HEK293 (cell line): ENCODE measurements around the gene SLC39A1.

Experiments
- TCF7L2 ChIP-seq: IDR thresholded peaks from 2 replicates; pipeline ENCODE4 v1.6.1; 2011; ENCODE audit warnings: low read depth, mild to moderate bottlenecking, inconsistent platforms, low read length, moderate library complexity, borderline replicate concordance
- ZNF211 ChIP-seq: fragments of 450-650 bp; formaldehyde crosslinking; IDR thresholded peaks from 2 replicates; pipeline ENCODE4 v1.5.1; 2016; ENCODE audit warnings: low read depth, missing biosample characterization, missing genetic modification characterization
- ZNF24 ChIP-seq: fragments of 450-650 bp; formaldehyde crosslinking; IDR thresholded peaks from 2 replicates; pipeline ENCODE4 v1.5.1; 2016; ENCODE audit warnings: missing biosample characterization, missing genetic modification characterization
- ZNF311 ChIP-seq: fragments of 450-650 bp; formaldehyde crosslinking; IDR thresholded peaks from 2 replicates; pipeline ENCODE4 v1.5.1; 2017; ENCODE audit warnings: missing biosample characterization, missing genetic modification characterization, borderline replicate concordance
- ZNF335 ChIP-seq: fragments of 450-650 bp; formaldehyde crosslinking; conservative IDR thresholded peaks from 2 replicates; pipeline ENCODE4 v1.5.1; 2016; ENCODE audit warnings: missing biosample characterization, missing genetic modification characterization
- ZNF366 ChIP-seq: fragments of 450-650 bp; formaldehyde crosslinking; conservative IDR thresholded peaks from 2 replicates; pipeline ENCODE4 v1.5.1; 2016; ENCODE audit warnings: missing biosample characterization, missing genetic modification characterization
- ZNF473 ChIP-seq: fragments of 450-650 bp; formaldehyde crosslinking; IDR thresholded peaks from 2 replicates; pipeline ENCODE4 v1.5.1; 2017; ENCODE audit warnings: missing biosample characterization, missing genetic modification characterization
- ZNF530 ChIP-seq: fragments of 450-650 bp; formaldehyde crosslinking; IDR thresholded peaks from 2 replicates; pipeline ENCODE4 v1.5.1; 2016; ENCODE audit warnings: low read depth, missing biosample characterization, missing genetic modification characterization
- ZSCAN23 ChIP-seq: fragments of 450-650 bp; formaldehyde crosslinking; IDR thresholded peaks from 2 replicates; pipeline ENCODE4 v1.5.1; 2016; ENCODE audit warnings: missing biosample characterization, missing genetic modification characterization
- TF ChIP-seq, protein P1 (sequence below): fragments of 450-650 bp; formaldehyde crosslinking; IDR thresholded peaks from 2 replicates; pipeline ENCODE4 v1.5.1; 2016; ENCODE audit warnings: missing biosample characterization, missing genetic modification characterization, low read depth
- TF ChIP-seq, protein P2 (sequence below): fragments of 450-650 bp; formaldehyde crosslinking; IDR thresholded peaks from 2 replicates; pipeline ENCODE4 v1.5.1; 2016; ENCODE audit warnings: missing biosample characterization, missing genetic modification characterization
- TF ChIP-seq, protein P3 (sequence below): fragments of 450-650 bp; formaldehyde crosslinking; IDR thresholded peaks from 2 replicates; pipeline ENCODE4 v1.5.1; 2016; ENCODE audit warnings: missing biosample characterization, missing genetic modification characterization
- TF ChIP-seq, protein P4 (sequence below): sonication (generic); formaldehyde crosslinking; IDR thresholded peaks from 2 replicates; pipeline ENCODE4 v1.8.1; 2022; ENCODE audit warnings: mild to moderate bottlenecking, moderate library complexity, missing genetic modification reagents
- TF ChIP-seq, protein P5 (sequence below): fragments of 450-650 bp; formaldehyde crosslinking; IDR thresholded peaks from 2 replicates; pipeline ENCODE4 v1.5.1; 2016; ENCODE audit warnings: missing biosample characterization, missing genetic modification characterization, low read depth

DNA sequence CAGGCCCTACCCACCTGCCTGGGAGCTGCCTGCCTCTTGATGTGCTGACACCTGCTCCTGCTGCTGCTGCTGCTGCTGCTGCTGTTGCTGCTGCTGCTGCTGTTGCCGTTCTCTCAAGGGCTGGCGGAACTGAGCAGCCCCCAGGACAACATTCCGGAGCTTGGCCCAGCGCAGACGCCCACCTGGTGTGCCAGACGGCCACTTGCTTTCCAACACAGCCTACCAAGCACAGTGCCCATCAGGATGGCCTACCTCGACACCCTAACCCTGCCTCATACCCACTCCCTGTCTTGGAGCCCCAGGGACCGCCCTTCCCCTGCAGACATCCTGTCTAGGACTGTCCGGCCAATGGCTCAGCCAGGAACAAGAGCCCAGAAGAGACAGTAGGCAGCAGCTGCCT, 28.6 kb downstream of the SLC39A1 start:
- TF ChIP-seq ZNF211: no peak
- no peak for TF ChIP-seq ZNF311 (tag by site-specific recombination)
- TF ChIP-seq ZNF473: no peak
- TF ChIP-seq ZNF366 (tag by site-specific recombination): no peak
- no peak for TF ChIP-seq ZNF335 (tag by site-specific recombination)
- TF ChIP-seq, protein P1, sequence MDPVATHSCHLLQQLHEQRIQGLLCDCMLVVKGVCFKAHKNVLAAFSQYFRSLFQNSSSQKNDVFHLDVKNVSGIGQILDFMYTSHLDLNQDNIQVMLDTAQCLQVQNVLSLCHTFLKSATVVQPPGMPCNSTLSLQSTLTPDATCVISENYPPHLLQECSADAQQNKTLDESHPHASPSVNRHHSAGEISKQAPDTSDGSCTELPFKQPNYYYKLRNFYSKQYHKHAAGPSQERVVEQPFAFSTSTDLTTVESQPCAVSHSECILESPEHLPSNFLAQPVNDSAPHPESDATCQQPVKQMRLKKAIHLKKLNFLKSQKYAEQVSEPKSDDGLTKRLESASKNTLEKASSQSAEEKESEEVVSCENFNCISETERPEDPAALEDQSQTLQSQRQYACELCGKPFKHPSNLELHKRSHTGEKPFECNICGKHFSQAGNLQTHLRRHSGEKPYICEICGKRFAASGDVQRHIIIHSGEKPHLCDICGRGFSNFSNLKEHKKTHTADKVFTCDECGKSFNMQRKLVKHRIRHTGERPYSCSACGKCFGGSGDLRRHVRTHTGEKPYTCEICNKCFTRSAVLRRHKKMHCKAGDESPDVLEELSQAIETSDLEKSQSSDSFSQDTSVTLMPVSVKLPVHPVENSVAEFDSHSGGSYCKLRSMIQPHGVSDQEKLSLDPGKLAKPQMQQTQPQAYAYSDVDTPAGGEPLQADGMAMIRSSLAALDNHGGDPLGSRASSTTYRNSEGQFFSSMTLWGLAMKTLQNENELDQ (tag by site-specific recombination): no peak
- no peak for TF ChIP-seq ZNF530 (tag by site-specific recombination)
- TF ChIP-seq, protein P2, sequence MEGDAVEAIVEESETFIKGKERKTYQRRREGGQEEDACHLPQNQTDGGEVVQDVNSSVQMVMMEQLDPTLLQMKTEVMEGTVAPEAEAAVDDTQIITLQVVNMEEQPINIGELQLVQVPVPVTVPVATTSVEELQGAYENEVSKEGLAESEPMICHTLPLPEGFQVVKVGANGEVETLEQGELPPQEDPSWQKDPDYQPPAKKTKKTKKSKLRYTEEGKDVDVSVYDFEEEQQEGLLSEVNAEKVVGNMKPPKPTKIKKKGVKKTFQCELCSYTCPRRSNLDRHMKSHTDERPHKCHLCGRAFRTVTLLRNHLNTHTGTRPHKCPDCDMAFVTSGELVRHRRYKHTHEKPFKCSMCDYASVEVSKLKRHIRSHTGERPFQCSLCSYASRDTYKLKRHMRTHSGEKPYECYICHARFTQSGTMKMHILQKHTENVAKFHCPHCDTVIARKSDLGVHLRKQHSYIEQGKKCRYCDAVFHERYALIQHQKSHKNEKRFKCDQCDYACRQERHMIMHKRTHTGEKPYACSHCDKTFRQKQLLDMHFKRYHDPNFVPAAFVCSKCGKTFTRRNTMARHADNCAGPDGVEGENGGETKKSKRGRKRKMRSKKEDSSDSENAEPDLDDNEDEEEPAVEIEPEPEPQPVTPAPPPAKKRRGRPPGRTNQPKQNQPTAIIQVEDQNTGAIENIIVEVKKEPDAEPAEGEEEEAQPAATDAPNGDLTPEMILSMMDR: no peak
- TF ChIP-seq, protein P3, sequence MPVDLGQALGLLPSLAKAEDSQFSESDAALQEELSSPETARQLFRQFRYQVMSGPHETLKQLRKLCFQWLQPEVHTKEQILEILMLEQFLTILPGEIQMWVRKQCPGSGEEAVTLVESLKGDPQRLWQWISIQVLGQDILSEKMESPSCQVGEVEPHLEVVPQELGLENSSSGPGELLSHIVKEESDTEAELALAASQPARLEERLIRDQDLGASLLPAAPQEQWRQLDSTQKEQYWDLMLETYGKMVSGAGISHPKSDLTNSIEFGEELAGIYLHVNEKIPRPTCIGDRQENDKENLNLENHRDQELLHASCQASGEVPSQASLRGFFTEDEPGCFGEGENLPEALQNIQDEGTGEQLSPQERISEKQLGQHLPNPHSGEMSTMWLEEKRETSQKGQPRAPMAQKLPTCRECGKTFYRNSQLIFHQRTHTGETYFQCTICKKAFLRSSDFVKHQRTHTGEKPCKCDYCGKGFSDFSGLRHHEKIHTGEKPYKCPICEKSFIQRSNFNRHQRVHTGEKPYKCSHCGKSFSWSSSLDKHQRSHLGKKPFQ (tag by site-specific recombination): no peak
- TF ChIP-seq, protein P4, sequence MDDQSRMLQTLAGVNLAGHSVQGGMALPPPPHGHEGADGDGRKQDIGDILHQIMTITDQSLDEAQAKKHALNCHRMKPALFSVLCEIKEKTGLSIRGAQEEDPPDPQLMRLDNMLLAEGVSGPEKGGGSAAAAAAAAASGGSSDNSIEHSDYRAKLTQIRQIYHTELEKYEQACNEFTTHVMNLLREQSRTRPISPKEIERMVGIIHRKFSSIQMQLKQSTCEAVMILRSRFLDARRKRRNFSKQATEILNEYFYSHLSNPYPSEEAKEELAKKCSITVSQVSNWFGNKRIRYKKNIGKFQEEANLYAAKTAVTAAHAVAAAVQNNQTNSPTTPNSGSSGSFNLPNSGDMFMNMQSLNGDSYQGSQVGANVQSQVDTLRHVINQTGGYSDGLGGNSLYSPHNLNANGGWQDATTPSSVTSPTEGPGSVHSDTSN (CRISPR knock-in tag): no peak
- no peak for TF ChIP-seq ZSCAN23 (tag by site-specific recombination)
- TF ChIP-seq, protein P5, sequence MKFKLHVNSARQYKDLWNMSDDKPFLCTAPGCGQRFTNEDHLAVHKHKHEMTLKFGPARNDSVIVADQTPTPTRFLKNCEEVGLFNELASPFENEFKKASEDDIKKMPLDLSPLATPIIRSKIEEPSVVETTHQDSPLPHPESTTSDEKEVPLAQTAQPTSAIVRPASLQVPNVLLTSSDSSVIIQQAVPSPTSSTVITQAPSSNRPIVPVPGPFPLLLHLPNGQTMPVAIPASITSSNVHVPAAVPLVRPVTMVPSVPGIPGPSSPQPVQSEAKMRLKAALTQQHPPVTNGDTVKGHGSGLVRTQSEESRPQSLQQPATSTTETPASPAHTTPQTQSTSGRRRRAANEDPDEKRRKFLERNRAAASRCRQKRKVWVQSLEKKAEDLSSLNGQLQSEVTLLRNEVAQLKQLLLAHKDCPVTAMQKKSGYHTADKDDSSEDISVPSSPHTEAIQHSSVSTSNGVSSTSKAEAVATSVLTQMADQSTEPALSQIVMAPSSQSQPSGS (tag by site-specific recombination): no peak
- TF ChIP-seq ZNF24 (tag by site-specific recombination): no peak
- no peak for TF ChIP-seq TCF7L2
